Measurements from ENCODE around the gene ATM. TPM values are rescaled to one million over a fixed set of nuclear protein-coding genes. Genes with fewer than 3 reads are reported as not detected.
"Not testable (repeated sequence)": the region's sequence is repeated elsewhere in the genome, so short reads cannot be mapped to it uniquely, and the experiment has no call there.

The ATM gene
- total RNA-seq, 1 donor from 2014 or later = 16.0 TPM

DNA sequence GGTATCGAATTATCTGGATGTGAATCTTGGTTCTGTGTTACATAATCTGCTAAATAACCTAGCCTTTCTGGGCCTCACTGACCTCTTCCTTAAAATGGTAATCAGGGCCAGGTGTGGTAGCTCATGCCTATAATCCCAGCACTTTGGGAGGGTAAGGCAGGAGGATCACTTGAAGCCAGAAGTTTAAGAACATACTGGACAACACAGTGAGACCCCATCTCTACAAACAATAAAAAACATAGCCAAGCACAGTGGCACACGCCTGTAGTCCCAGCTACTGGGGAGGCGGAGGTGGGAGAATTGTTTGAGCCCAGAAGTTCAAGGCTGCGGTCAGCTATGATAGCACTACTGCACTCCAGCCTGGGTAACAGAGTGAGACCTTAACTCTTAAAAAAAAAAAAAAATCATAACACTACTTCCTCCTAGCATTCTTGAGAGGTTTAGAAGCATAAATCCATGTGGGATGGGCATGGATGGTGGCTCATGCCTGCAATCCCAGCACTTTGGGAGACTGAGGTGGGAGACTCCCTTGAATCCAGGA lies 171.9 kb downstream of the ATM start:
- DNase-seq (ENCODE audit: low spot score in 2 of 2) = no peak
- Histone ChIP-seq H3K36me3 (no peaks in the 10 kb centered on the region), H3K4me1 (no peaks in the 10 kb centered on the region), H3K9me3 (no peaks in the 10 kb centered on the region), H3K4me3 (no peak overlapping the region), H3K27ac (no peak overlapping the region), H3K27me3 (no peaks in the 10 kb centered on the region)
- TF ChIP-seq, protein P1, sequence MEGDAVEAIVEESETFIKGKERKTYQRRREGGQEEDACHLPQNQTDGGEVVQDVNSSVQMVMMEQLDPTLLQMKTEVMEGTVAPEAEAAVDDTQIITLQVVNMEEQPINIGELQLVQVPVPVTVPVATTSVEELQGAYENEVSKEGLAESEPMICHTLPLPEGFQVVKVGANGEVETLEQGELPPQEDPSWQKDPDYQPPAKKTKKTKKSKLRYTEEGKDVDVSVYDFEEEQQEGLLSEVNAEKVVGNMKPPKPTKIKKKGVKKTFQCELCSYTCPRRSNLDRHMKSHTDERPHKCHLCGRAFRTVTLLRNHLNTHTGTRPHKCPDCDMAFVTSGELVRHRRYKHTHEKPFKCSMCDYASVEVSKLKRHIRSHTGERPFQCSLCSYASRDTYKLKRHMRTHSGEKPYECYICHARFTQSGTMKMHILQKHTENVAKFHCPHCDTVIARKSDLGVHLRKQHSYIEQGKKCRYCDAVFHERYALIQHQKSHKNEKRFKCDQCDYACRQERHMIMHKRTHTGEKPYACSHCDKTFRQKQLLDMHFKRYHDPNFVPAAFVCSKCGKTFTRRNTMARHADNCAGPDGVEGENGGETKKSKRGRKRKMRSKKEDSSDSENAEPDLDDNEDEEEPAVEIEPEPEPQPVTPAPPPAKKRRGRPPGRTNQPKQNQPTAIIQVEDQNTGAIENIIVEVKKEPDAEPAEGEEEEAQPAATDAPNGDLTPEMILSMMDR (IDR thresholded peaks at IDR 0.05) = no peak
- intact Hi-C loops (cut with DNase I) = no loop called here

- intact Hi-C loops (cut with DNase I); DNase-seq (ENCODE audit: low spot score in 2 of 2); H3K9me3 ChIP-seq; H3K4me1 ChIP-seq; H3K27me3 ChIP-seq; H3K36me3 ChIP-seq; H3K4me3 ChIP-seq; H3K27ac ChIP-seq: not testable (repeated sequence)
These were observed 173.8 kb downstream of the ATM start for GRCh38 chr11:108396672-108397071.

- intact Hi-C loops (cut with DNase I) = no loop called here
- no peak for DNase-seq (ENCODE audit: low spot score in 2 of 2)
- no peak overlapping the region for H3K4me3 ChIP-seq
- no peaks in the 10 kb centered on the region for H3K36me3 ChIP-seq
- no peaks in the 10 kb centered on the region for H3K9me3 ChIP-seq
- H3K27ac ChIP-seq = no peak overlapping the region
- TF ChIP-seq, protein P1 (IDR thresholded peaks at IDR 0.05) = no peak
- H3K27me3 ChIP-seq = no peaks in the 10 kb centered on the region
- no peaks in the 10 kb centered on the region for H3K4me1 ChIP-seq
These were observed 175.6 kb downstream of the ATM start for GRCh38 chr11:108398439-108398838.

DNA sequence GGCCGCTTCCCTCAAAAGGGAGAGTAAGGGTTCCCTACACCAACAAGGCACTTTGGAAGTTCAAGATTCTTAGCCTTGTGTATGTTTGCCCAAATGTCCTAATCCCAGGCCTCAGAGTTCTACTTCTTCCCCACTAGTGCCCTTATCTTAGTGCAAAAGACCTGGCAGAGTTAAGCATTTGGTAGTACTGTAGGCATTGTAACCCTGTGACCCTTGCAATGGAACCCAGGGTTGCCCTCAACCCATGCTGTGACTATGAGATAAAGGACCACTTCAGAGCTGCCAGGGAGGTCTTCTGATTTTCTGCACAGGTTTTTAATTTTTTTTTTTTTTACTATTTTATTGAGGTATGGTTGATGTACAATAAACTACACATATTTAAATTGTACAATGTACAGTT lies 179.4 kb downstream of the ATM start:
- DNase-seq (ENCODE audit: low spot score in 2 of 2) = no peak
- no peak overlapping the region for H3K27ac ChIP-seq
- H3K4me3 ChIP-seq = no peak overlapping the region
- H3K4me1 ChIP-seq = no peaks in the 10 kb centered on the region
- intact Hi-C loops (cut with DNase I) = no loop called here
- H3K27me3 ChIP-seq = no peaks in the 10 kb centered on the region
- TF ChIP-seq, protein P1 (IDR thresholded peaks at IDR 0.05) = no peak
- H3K36me3 ChIP-seq = no peaks in the 10 kb centered on the region
- H3K9me3 ChIP-seq = no peaks in the 10 kb centered on the region

- no peak overlapping the region for H3K4me3 ChIP-seq
- intact Hi-C loops (cut with DNase I) = no loop called here
- DNase-seq (ENCODE audit: low spot score in 2 of 2) = no peak
- H3K4me1 ChIP-seq = no peaks in the 10 kb centered on the region
- no peaks in the 10 kb centered on the region for H3K9me3 ChIP-seq
- H3K36me3 ChIP-seq = no peaks in the 10 kb centered on the region
- H3K27me3 ChIP-seq = no peaks in the 10 kb centered on the region
- no peak overlapping the region for H3K27ac ChIP-seq
- TF ChIP-seq, protein P1 (IDR thresholded peaks at IDR 0.05) = no peak
These were observed 180.2 kb downstream of the ATM start for GRCh38 chr11:108403052-108403451.

GRCh38 chr11:108405706-108406105 lies 182.8 kb downstream of the ATM start:
- no peak for DNase-seq (ENCODE audit: low spot score in 2 of 2)
- TF ChIP-seq, protein P1 (IDR thresholded peaks at IDR 0.05) = no peak
- H3K4me3 ChIP-seq = no peak overlapping the region
- H3K9me3 ChIP-seq = no peaks in the 10 kb centered on the region
- H3K27ac ChIP-seq = no peak overlapping the region
- no peaks in the 10 kb centered on the region for H3K4me1 ChIP-seq
- H3K27me3 ChIP-seq = no peaks in the 10 kb centered on the region
- intact Hi-C loops (cut with DNase I) = no loop called here
- no peaks in the 10 kb centered on the region for H3K36me3 ChIP-seq

Data from ascending aorta (tissue), 2 donors.